HG03103 (cell line): ENCODE data around the gene PLA2G2D.

Experiments used
- ATAC-seq: cut with Tn5 transposase; IDR thresholded peaks from one replicate; pipeline ENCODE4 v1.9.1; 2021; ENCODE audit warnings: low read depth; ENCODE audit not compliant: unreplicated experiment

PLA2G2D gene

GRCh38 chr1:20119347-20119746 lies at the start of gene PLA2G2D:
Gene PLA2G2D (minus strand): TSS chr1:20119536. CDS start chr1:20119498, 38 bp downstream.
- no peak for ATAC-seq

- no peak for ATAC-seq
Measured at GRCh38 chr1:20168564-20169491, 49.5 kb upstream of the PLA2G2D start.

GRCh38 chr1:20167126-20167525 lies 47.8 kb upstream of the PLA2G2D start:
- ATAC-seq, result no peak

- ATAC-seq, result no peak
Measured at GRCh38 chr1:20166051-20166450, 46.7 kb upstream of the PLA2G2D start.

GRCh38 chr1:20165522-20165951 lies 46.2 kb upstream of the PLA2G2D start:
- no peak for ATAC-seq

- ATAC-seq, result no peak
Measured at GRCh38 chr1:20164694-20165202, 45.4 kb upstream of the PLA2G2D start.

- no peak for ATAC-seq
Measured at GRCh38 chr1:20160034-20160433, 40.7 kb upstream of the PLA2G2D start.

GRCh38 chr1:20158358-20159070 lies 39.2 kb upstream of the PLA2G2D start:
- no peak for ATAC-seq

- no peak for ATAC-seq
Measured at GRCh38 chr1:20154301-20154831, 35.0 kb upstream of the PLA2G2D start.

GRCh38 chr1:20153000-20153418 lies 33.7 kb upstream of the PLA2G2D start:
- no peak for ATAC-seq

- ATAC-seq, result no peak
Measured at GRCh38 chr1:20152599-20152930, 33.2 kb upstream of the PLA2G2D start.

- no peak for ATAC-seq
Measured at GRCh38 chr1:20151906-20152598, 32.7 kb upstream of the PLA2G2D start.

- ATAC-seq, result no peak
Measured at GRCh38 chr1:20150969-20151368, 31.6 kb upstream of the PLA2G2D start.

GRCh38 chr1:20150326-20150705 lies 31.0 kb upstream of the PLA2G2D start:
- ATAC-seq, result no peak

- ATAC-seq, result no peak
Measured at GRCh38 chr1:20149601-20150325, 30.4 kb upstream of the PLA2G2D start.

GRCh38 chr1:20148571-20149500 lies 29.5 kb upstream of the PLA2G2D start:
- no peak for ATAC-seq

- ATAC-seq, result no peak
Measured at GRCh38 chr1:20147846-20148570, 28.7 kb upstream of the PLA2G2D start.
